GM21515 (cell line): ENCODE data around the gene SPATA46.

ENCODE experiments used
- ATAC-seq: cut with Tn5 transposase; IDR thresholded peaks from one replicate; pipeline ENCODE4 v1.9.1; 2021; ENCODE audit not compliant: unreplicated experiment

SPATA46 gene

GRCh38 chr1:162391790-162392563, 15.3 kb upstream of the SPATA46 start:
- no peak for ATAC-seq

DNA sequence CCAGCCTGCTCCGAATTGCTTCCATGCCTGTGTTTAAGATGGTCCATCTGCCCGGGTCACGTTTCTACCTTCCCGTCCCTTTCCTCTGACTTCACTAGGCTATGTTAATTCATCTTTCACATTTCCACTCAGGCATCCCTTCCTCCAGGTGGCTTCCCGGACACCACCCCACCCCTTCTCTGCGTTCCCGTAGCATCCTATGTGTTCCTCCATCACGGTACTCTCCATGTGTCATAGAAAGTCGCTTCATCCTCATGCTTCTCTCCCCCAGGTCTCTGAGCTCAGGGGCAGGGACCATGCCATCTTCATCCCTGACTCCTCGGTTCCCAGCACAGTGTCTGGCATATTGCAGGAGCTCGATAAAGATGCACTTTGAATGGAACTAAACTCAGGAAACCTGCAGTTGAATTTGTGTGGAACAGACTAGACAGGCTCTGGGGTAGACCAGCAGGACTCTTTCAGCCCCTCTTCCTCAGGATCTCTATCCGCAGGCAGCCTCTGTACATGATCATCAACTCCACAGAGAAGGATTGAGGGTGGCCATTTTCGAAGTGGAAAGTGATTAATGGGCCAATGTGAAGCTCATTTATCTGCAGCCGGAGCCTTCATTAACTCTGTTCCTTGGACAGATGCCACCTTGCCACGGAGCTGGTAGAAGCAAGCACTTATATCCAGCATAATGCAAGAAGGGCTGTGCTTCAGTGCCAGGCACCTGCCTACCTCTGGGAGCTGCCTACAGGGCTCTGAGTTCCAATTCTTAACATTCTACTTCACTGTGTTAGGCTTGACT, 13.9 kb upstream of the SPATA46 start:
- ATAC-seq = no peak

DNA sequence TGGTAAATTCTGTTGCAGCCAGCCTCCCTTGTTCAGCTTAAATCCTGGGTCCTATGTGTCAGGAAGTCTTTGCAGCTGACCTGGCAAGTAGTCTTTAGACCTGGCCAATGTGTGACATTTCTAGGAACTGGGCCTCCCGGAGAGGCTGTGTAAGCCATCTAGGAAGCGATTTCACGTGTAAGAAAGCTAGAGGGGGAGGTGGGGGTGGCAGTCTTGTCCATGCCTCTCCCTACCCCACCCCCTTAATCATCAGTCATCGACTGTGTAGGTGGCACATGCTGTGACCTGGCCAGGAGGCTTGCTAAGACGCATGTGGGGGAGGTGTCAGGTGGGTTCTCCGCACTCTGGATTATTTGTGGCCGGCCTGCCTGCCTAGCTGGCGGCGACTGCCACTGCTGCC, 13.3 kb upstream of the SPATA46 start:
- no peak for ATAC-seq

DNA sequence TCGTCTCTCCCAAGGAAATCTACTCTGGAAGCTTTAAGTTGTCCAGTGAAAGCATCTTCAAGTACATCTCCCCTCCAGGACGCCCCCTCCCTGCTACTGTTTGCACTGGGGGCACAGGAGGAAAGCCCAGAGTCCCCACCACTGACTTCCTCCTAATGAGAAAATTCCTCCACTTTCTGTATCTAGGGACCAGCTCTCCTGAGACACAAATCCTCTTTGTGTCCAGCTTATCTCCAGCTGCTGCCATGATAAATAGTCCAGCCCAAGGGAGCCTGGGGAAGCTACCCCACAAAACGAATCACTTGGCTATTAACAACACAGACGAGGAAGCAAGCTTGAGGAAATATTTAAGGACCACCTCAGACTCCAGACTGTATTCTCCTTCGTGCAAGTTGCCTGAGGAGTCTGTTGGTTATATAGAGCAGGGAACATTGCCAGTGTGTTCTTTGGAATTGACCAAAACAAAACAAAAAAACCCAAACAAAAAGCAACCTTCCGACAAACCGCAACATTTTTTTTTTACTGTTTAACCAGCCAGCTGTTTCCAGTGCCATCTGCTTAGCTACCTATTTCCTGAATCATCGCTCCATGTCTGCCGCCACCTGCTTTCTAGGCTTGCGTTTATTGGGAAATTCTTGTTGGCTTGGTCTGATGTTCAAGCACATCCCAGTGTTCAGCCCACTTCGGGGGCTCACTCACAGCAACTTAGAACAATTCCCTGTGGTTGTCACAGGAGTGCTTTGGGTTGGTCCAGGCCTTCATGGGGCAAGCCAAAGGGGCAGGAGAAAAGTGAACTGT, 12.6 kb upstream of the SPATA46 start:
- no peak for ATAC-seq

DNA sequence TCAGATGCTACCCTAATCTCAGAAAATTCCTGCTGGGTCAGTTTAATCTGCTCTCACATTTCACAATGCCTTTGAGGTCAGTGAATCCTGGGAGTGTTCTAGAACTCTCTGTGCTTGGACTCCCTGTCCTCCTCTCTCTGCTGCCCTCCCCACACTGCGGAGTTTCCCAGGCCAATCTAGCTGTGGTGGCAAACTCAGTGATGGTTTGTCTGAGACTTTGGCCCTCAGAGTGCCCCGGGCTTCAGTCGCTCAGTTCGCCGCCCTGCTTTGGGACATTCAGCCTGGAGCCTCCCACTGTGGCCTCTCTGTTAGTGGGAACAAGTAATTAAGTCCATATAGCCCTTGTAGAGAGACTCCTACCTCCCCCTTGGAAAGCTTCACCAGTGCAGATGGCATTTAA, 12.0 kb upstream of the SPATA46 start:
- ATAC-seq = no peak

GRCh38 chr1:162388083-162388594, 11.5 kb upstream of the SPATA46 start:
- no peak for ATAC-seq

DNA sequence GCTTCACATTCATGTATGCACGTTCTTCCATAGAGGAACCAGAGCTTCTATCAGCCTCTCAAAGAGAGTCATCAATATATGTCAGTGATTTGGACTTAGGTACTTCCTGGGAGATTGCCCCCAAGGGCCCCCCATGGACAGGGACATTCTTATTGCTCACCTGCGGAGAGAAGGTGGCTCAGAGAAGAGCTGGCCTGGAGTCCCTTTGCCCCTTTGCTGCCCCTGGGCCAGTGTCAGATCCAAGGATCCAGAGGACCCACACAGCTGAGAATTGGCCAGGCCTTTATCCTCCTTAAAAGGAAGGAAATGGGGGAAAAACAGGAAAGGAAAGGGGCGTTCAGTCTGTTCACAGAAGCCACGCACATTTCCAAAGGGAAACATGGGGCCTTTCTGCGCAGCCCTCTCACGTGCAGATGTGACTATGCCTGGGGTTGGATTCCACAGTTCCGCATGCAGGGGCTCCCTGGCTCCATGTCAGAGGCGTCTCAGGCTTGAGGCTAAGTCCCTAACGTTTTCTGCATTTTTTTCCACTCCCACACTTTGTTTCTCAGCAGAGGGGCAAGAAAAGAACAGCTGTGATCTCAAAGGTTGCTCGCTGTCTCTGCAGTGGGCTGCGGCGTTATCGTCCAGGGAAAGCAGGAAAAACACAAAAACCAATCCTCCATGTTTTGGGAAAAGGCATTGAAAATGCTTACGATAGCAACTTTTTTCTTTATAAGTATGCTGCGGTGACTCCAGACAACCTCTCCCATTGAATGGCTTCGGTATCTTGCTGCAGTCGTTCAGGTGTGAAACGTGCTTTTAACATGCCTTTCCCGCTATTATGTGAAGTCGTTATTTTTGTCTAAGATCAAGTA, 10.8 kb upstream of the SPATA46 start:
- ATAC-seq = no peak

DNA sequence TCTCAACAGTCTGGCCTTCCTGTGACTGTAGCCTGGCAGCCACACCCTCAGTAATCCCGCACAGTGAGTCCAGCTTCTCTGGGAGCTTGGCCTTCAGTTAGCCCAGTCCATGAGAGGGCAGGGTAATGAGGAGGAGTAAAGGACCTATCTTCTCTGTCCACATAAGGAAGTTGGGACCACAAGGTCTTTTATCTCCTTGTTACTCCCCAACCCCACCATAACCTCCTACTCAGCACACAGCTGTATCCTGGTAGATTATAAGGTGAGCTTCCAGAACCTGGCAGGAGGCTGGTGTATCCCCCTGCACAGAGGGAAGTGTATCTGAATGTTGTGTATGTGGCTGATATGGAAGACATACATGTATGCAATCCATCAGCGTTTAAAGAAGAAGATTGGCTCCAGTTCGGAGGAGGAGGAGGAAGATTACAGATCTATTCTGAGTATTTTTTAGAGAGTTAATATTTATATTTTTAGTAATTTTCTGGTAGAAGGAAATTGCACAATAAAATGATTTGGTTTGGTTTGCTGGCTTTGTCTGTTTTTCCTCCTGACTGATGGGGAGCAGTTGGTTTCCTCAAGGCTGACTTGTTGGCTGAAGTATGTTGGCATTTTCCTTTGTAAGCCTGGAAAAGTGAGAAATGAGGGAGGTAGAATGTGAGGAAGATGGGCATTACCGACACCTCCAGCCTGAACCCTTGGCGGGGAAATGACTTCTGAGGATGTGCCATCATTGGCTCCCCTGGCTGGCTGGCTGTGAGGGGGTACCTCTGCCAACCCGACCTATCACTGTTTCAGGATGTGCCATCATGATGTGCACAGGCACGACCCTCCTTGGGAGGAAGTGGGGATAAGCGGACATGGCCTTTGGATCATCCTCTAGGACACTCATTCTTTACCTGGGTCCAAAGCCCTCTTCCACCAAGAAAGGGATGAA, 9.9 kb upstream of the SPATA46 start:
- no peak for ATAC-seq

- no peak for ATAC-seq
These were observed 9.0 kb upstream of the SPATA46 start for GRCh38 chr1:162385702-162386101.

DNA sequence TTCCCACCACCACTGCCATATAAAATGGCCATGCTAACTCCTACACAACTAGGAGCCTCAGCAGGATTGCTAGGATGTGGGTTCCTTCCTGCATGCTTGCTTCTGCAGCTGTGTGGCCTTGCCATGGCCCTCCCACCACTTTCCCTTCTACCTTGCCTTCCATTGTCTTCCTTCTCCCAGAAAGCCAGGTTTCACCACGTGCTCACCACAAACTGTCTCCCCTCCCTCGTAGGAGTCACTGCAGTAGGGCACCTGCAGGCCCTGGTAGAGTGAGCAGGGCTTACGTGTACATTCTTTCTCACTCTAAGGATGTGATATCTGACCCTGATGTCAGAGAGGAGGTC, 8.6 kb upstream of the SPATA46 start:
- no peak for ATAC-seq

GRCh38 chr1:162384601-162385279, 8.1 kb upstream of the SPATA46 start:
- ATAC-seq = no peak

DNA sequence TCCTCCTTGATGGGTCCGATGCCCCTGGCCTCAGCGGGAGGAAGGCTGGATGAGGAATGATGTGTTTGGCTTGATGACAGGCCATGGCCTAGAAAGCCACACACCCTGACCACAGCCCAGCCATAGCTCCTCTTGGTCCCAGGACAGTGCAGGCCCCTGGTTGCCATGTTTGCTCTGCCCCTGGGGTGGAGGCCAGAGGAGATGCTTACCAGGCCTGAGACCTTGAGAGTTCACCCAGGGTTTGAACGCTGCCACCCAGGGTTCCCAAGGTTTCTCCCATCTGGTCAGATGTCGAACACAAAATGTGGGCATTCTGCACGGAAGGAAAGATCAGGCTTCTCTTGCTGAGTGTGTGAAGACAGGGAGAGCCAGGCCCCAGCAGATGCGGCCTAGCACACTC, 7.5 kb upstream of the SPATA46 start:
- ATAC-seq = no peak

DNA sequence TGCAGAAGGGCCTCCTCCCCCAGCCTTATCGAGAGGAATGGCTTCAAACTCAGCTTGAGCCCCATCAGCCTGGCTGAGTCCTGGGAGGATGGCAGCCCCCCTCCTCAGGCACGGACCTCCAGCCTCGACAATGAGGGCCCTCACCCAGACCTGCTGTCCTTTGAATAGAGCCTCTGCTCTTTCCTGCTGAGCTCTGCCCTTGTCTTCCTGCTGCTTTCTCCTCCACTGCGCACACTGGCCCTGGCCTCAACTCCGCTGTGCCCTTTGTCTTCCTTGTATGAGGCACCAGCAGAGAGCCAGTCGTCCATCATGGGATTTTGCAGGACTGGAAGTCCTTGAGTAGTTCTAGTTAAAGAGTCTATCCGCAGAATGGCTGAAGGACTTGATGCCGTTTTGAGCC, 6.9 kb upstream of the SPATA46 start:
- no peak for ATAC-seq

- ATAC-seq = no peak
These were observed 6.4 kb upstream of the SPATA46 start for GRCh38 chr1:162383091-162383490.

- ATAC-seq = no peak
These were observed 5.5 kb upstream of the SPATA46 start for GRCh38 chr1:162381941-162382750.

DNA sequence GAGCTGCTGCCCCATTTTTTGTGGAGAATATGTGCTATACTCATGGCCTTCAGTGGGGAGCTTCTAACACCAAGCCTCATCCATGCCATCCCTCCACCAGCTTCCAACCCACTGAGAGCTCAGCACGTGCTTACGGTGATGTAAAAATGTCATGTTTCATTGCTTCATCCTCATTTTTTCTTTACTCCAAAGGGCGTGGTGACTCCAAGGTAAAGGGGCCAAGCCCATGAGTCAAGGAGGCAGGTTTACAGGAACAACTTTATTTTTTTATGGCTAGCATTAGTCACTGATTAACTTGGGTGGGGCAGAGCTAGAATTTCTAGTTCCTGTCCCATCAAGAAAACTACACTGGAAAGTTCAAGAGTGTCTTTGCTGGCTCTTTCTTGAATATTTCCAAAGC, 4.7 kb upstream of the SPATA46 start, which contains the start of gene C1orf226:
C1orf226 (plus strand) TSS at position 346 of the 400 bp plus-strand sequence. CDS start 174 bp downstream, outside the sequence.
- no peak for ATAC-seq

DNA sequence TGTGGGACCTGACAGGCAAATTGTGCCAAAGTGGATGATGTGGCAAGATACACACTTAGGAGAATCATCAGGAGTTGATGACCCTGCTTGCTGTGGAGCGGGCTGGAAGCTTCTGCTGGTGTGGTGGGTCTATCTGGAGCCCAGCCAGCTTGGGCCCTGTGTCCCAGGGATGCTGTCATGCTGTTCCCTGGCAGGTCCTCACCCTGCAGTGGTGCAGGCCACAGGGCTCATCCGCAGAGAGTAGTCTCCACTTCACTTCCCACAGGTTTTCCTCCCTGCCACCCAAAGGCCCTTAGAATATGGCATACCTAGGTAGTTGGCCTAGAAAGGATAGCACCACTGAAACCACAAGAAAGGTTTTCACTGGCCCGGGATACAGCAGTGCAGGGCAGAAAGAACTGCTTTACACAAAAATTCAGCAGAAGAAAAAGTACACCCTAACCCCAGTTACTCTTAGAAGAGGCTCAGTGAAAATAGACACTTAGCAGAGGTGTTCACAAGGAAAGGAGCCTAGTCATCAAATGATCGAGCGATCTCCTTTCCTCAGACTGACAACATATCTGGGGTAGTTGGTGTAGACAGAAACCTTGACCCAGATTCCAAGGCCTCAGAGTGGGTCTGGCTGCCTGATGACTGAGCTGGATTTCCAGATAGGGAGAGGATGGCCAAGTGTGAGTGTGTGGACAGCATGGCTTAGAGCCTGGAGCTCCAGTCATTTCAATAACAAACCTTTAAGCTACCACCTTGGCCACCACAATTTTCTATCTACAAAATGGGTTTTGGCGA, 3.6 kb upstream of the SPATA46 start:
- ATAC-seq = no peak
